GM21390 (cell line): ENCODE results near the gene GEMIN5.
"Not testable (repeated sequence)": the region's sequence is repeated elsewhere in the genome, so short reads cannot be mapped to it uniquely, and the experiment has no call there.

Experiments used
- ATAC-seq: cut with Tn5 transposase; IDR thresholded peaks from one replicate; pipeline ENCODE4 v1.9.1; 2021; ENCODE audit not compliant: unreplicated experiment

The GEMIN5 gene, protein sequence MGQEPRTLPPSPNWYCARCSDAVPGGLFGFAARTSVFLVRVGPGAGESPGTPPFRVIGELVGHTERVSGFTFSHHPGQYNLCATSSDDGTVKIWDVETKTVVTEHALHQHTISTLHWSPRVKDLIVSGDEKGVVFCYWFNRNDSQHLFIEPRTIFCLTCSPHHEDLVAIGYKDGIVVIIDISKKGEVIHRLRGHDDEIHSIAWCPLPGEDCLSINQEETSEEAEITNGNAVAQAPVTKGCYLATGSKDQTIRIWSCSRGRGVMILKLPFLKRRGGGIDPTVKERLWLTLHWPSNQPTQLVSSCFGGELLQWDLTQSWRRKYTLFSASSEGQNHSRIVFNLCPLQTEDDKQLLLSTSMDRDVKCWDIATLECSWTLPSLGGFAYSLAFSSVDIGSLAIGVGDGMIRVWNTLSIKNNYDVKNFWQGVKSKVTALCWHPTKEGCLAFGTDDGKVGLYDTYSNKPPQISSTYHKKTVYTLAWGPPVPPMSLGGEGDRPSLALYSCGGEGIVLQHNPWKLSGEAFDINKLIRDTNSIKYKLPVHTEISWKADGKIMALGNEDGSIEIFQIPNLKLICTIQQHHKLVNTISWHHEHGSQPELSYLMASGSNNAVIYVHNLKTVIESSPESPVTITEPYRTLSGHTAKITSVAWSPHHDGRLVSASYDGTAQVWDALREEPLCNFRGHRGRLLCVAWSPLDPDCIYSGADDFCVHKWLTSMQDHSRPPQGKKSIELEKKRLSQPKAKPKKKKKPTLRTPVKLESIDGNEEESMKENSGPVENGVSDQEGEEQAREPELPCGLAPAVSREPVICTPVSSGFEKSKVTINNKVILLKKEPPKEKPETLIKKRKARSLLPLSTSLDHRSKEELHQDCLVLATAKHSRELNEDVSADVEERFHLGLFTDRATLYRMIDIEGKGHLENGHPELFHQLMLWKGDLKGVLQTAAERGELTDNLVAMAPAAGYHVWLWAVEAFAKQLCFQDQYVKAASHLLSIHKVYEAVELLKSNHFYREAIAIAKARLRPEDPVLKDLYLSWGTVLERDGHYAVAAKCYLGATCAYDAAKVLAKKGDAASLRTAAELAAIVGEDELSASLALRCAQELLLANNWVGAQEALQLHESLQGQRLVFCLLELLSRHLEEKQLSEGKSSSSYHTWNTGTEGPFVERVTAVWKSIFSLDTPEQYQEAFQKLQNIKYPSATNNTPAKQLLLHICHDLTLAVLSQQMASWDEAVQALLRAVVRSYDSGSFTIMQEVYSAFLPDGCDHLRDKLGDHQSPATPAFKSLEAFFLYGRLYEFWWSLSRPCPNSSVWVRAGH (N-terminal part only)

DNA sequence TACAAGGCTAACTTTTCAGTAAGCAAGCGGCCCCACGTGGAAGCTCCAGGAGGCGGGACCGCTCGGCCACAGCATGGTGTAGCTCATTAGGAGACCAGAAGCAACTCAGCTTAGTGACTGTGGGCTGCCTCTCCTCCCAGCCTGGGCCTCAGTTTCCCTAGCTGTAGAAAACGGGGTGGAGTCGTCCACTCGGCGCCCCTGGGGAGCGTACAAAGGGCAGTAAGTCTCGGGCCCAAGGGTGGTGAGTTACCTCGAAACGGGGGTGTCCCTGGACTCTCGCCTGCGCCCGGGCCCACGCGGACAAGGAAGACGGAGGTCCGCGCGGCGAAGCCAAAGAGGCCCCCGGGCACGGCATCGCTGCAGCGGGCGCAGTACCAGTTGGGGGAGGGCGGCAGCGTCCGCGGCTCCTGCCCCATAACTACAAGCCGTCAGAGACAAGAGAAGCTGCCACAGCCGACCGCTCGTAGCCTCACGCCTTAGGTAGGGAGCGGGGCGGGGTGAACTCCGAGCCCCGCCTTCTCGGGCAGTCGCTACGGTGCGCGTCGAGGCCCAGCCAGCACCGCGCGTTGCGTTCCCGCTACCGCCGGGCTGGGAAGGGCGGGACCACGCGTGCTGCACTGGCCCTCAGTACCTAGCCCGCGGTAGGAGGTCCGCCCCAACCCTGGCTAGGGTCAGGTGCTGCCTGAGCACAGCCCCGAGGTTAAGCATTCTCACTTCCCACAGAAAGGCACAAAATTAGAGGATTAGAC, at the start of gene GEMIN5:
Gene GEMIN5 (minus strand): TSS at position 494 of the 749 bp plus-strand sequence. CDS start 78 bp downstream, at position 416.
- ATAC-seq = peak; percentile 88

DNA sequence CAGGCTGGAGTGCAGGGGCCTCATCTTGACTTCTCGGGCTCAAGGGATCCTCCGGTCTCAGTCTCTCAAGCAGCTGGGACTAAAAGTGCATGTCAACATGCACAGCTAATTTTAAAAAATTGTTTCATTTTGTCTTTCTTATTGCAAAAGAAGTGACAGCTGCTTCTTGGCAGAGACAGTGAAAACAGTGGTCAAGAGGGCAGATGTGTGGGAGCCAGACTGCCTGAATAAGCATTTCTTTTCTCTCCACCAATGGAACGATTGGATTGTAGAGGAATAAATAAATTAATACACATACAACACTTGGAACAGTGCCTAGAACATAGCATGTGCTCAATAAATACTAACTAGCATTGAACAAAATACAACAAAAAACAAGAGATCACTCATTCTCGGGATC, 48.1 kb upstream of the GEMIN5 start:
- no peak for ATAC-seq

DNA sequence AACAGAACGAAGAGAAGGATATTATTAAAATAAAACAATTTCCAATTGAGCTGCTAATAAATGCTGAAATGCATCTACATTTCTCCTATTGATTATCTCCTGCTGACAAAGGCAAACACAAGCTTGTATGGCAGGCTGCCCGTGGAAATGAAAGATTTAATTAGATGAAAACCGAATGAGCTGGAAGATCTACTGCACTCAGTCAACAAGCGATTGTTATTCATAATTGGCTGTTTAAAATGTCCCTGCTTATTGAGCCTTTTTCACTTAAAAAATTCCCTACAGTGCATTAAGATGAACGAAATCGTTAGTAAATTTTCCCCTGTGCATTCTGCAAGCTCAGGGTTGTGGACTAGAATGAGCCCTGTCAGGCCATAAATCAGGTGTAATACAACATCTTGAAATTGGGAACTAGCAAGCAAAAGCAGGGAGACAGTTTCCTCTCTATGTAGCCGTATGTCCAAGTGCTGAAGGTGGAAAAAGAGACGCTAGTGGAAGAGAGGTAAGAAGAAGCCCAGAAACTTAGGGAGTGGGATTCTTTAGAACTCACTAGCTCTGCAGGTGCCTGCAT, 47.0 kb upstream of the GEMIN5 start:
- no peak for ATAC-seq

DNA sequence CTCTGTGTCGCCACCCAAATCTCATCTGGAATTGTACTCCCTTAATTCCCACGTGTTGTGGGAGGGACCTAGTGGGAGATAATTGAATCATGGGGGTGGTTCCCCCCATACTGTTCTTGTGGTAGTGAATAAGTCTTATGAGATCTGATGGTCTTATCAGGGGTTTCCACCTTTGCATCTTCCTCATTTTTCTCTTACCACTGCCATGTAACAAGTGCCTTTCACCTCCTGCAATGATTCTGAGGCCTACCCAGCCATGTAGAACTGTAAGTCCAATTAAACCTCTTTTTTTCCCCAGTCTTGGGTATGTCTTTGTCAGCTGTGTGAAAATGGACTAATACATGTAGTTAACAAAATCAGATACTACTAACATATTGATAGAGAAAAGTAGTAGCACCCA, 40.3 kb upstream of the GEMIN5 start:
- not testable (repeated sequence) for ATAC-seq

DNA sequence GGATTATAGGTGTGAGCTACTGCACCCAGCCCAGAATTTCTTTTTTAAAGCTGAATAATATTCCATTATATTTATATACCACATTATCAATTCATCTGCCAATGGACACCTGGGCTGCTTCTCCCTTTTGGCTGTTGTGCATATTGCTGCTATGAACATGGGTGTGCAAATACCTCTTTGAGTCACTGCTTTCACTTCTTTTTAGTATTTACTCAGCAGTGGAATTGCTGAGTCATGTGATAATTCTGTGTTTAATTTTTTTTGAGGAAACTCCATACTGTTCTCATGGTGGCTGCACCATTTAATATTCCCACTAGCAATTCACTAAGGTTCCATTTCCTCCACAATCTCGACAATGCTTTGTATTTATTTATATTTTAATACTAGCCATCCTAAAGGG, 39.4 kb upstream of the GEMIN5 start:
- ATAC-seq = no peak

DNA sequence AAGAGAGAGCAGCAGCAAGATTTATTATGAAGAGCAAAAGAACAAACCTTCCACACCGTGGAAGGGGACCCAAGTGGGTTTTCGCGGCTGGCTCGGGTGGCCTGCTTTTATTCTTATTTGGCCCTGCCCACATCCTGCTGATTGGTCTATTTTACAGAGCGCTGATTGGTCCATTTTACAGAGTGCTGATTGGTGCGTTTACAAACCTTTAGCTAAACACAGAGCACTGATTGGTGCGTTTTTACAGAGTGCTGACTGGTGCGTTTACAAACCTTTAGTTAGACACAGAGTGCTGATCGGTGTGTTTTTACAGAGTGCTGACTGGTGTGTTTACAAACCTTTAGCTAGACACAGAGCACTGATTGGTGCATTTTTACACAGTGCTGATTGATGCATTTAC, 38.1 kb upstream of the GEMIN5 start:
- ATAC-seq = not testable (repeated sequence)

DNA sequence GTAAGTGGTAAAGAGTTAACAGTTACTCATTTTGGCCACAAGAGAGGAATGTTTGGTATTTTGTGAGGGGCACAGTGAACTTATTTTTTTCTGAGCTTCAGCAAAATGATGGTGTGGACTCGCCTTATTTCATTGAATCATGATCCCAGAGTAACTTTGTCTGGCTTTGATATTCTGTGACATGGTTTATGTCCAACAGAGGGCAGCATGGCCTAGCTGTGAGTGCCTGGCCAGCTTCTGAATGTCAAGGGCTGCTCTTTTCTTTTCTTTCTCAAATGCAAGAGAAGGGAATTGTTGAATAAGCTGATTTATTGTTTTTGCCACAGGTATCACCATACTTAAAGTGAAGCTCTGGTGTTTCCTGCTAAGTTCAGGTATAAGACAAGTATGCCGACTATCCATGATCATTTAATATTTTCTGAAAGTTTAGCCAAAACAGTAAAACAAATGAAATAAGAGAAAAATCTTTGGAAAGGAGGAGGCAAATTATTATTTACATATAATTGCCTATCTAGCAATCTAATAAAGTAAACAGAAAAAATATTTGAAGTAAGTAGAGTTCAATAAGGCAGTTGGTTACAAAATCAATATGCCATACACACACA, 34.6 kb upstream of the GEMIN5 start:
- no peak for ATAC-seq

DNA sequence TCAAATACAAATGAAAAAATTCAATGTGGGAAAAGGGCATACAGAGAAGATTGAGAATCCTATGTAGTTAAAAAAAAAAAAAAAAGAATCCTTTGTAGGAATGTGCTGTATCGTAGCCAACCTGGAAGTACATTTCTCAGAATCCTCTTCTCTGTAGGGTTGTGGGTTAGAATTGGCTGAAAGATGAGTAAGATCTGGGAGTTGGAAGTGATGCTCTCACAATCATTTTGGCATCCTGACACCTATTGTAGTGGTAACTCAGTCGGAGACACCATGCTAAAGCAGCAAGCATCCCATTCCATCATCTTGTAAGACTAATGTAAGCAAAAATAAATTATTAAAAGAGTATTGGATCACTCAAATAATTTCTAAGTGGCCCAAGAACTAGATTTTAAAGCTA, 33.5 kb upstream of the GEMIN5 start:
- no peak for ATAC-seq

DNA sequence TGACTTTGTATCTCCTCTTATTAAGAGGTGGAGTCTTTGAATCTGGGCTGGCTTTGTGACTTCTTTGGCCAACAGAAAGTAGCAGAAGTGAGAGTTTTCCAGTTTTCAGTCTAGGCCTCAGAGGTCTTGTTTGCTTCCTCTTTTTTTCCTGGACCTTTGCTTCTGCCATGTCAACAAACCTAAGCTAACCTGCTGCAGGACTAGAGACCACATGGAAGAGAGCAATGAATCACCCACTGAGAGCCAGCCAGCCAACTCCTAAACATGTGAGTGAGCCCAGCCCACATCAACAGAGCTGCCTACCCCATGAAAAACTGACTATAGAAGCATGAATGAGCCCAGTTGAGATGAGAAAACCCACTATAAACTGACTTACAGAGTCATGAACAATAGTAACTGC, 32.7 kb upstream of the GEMIN5 start:
- ATAC-seq = no peak

DNA sequence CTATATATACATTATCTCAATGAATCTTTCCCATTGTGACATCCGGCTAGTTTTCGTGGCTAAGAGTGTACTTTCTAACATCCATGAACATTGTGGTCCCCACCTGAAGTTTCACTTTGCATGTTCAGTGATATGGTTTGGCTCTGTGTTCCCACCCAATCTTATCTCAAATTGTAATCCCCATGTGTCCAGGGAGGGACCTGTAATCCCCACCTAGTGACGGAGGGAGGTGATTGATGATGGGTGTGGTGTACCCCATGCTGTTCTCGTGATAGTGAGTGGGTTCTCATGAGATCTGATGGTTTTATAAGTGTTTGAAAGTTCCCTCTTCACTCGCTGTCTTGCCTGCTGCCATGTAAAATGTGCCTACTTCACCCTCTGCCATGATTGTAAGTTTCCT, 30.9 kb upstream of the GEMIN5 start:
- no peak for ATAC-seq

DNA sequence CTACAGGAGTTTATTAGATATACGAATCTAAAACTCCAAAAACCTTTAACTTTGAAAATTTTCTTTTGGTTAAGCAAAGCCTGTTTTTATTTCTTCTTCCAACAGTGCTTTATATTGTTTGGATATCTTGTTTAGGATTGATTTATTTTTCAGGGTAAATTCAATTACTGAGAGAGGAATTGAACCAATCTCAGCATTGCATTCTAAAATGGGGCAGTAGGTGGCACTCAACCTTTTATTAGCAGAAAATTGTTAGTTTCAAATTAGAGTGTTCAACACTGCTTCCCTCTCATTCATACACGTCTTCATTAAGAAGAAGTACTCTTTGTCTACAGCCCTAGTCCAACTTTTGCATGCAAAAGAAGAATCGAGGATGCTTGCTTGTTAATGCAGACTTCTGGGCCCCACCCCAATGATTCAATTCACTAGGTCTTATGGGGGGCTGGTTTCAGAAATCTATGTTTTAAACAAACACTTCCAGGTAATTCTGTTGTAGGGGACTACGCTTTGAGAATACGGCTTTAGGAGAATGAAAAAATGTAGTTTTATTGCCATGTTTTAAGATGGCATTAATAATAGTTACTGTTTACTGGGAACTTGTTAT, 29.5 kb upstream of the GEMIN5 start:
- no peak for ATAC-seq

DNA sequence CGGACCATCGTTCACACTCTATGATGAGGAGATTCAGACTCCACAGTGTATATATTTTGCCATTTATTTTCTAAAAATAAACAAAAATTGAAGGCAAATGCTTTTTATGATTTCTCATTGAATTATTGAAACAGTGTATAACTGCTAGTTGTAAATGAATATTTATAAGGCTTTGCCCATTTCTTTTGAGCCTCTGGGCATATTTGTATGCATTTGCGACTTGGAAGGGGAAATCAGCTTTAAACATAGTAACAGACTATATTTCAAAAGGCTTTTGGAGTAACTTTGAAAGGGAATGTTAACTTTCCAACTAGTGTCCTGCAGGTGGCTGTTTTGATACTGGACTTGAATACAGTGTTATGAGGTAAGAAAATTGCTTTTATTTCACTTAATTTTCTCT, 28.9 kb upstream of the GEMIN5 start:
- no peak for ATAC-seq

DNA sequence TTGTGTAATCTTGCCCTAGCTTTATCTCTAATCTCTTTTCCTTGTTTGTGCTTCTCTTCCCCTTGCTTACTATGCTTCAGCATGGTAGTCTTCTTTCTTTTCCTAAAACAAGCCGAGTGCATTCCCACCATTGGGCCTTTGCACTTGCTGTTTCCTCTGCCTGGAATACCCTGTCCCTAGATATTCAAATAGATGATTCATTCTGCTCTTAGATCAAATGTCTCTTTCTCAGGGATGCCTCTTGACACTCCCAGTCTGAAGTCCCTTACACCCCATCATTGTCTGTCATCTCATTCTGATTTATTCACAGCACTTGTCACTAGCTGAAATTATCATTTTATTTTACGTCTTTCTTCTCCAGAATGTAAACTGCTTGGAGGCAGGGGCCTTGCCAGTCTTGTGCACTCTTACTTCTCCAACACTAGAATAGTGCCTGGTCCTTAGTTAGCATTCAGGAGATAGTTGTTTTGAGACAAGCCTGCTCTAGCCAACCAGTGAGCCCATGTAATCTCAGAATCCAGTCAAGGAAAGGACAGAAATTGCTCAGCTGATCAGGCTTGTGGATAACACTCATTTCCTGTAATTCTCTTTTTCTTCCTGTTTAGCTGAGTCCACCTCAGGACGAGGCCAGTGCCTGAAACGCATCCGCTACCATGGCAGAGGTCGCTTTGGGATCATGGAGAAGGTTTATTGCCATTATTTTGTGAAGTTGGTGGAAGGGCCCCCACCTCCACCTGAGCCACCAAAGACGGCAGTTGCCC, 28.2 kb upstream of the GEMIN5 start:
- no peak for ATAC-seq

DNA sequence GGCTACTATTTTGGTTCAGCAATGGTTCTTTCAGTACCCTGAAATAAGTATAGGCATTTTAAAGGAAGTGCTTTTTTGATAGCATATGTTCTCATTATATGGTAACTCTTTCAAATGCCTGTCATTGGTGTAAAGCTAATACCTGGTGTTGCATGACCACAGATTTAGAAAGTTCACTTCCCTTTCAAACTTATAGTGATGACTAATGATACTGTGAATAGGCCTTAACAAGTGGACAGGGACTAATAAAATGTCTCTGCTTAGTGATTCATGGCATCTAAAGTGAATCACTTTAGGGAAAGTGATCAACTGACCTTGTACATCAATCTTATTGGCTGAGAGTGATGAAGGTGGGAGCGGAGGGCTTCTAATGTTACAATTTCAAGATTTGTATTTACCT, 24.5 kb upstream of the GEMIN5 start:
- peak; percentile 99 for ATAC-seq

DNA sequence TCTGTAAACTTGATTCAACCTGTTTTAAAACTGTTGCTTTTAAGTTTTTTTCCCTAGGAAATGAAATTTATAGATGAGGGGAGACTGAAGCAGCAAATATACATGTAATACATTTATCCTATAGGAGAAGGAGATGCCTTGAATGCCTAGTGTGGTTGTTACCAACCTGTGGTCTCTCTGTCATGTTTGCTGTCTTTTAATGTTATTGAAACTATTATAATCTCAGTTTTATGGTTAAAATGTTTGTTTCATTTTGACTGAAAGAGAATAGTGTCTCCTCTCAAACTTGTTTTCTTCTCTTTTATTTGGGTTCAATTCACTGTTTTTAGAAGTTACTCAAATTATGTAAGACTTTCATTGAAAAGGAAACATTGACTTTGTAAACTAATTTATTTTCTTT, 18.7 kb upstream of the GEMIN5 start:
- ATAC-seq = peak; percentile 76

DNA sequence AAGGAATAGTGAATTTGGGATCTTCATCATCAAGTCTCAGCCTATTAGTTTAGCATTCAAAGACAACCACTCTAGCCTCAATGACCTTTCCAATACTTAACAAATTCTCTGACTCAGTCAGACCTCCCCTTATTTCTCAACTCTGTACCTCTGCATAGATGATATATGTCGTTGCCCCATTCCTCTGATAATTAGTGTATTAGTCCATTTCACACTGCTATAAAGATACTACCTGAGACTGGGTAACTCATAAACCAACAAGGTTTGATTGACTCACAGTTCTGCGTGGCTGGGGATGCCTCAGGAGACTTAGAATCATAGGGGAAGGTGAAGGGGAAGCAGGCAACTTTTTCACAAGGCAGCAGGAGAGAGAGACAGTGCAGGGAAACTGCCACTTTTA, 11.8 kb upstream of the GEMIN5 start:
- ATAC-seq = no peak

DNA sequence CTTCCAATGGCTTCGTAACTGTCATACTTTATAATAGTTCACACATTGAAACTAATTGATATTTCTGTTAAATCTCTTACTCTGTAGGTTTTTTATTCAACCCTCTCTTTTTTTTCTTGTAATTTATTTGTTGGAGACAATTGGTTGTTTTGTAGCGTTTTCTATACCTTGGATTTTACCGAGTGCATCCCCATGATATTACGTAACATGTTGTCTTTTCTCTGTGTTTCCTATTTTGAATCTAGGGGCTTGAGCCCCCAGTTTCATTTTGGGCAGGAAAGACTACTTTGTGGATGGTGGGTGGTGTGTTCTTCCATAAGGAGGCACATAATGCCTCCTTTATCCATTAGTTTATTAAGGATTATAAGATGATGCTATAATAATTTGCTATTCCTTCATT, 10.3 kb upstream of the GEMIN5 start:
- ATAC-seq = no peak

DNA sequence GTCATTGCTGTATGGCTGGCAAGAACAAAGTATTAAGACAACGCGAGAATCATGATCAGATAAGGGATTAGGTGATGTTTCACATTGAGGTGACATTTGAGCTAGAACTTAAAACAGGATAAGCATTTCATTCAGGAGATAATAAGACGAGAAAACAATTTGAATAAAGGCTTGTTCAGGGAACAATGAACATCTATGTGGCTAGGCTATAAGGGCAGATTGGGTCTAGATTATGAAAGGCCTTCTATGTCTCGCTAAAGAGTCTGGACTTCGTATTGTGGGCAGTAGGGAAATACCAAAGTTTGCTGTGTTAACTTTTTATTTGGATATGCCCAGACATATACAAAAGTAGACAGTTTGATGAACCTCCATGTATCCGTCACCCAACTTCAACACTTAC, 9.8 kb upstream of the GEMIN5 start:
- no peak for ATAC-seq
